AG04450 (cell line): Measurements from ENCODE around the gene SNX30. TPM values are rescaled to one million over a fixed set of nuclear protein-coding genes. Genes with fewer than 3 reads are reported as not detected.

ENCODE experiments used
- CTCF ChIA-PET: fragments of 300-600, 350-600 bp; formaldehyde crosslinking; extraction: SDS; loops from one replicate; lab custom pipeline; 2022; ENCODE audit warnings: antibody characterized with exemption, inconsistent platforms; lab: Charles Lee
- POLR2A ChIA-PET: fragments of 350-600 bp; formaldehyde crosslinking; extraction: SDS; loops from one replicate; lab custom pipeline; 2021; ENCODE audit warnings: antibody characterized with exemption, inconsistent platforms; lab: Yijun Ruan, JAX
- DNase-seq: peaks from one replicate; pipeline ENCODE4 v3.0.0-alpha.2; 2011; ENCODE audit warnings: low read depth, low spot score
- H3K27ac ChIP-seq: one replicate; pipeline ENCODE4 v1.5.1; 2012; ENCODE audit warnings: low read depth, low read length, control low read depth
- H3K27me3 ChIP-seq: one replicate; pipeline ENCODE4 v1.6.0; 2012; ENCODE audit warnings: low read length; ENCODE audit not compliant: control insufficient read depth, insufficient read depth
- H3K4me3 ChIP-seq: 2 replicates; pipeline ENCODE4 v1.5.1; 2011; ENCODE audit warnings: mild to moderate bottlenecking, low read depth, low read length, control low read depth
- H3K9me3 ChIP-seq: 2 replicates; pipeline ENCODE4 v1.5.1; 2012; ENCODE audit warnings: low read length; ENCODE audit not compliant: control insufficient read depth, insufficient read depth
- CTCF ChIP-seq: IDR thresholded peaks from 2 replicates; pipeline ENCODE4 v1.5.1; 2011; ENCODE audit warnings: low read depth, low read length, control low read depth, inconsistent platforms
- polyA plus RNA-seq: library from polyadenylated mRNA; depleted of rRNA; stranded (reverse); fragments of >200 nt; gene quantifications from 2 replicates; pipeline ENCODE4 v1.2.3, GENCODE V29; 2011

The SNX30 gene
- polyA plus RNA-seq, 1 experiment = 11.5 TPM

- Histone ChIP-seq H3K9me3 (peaks cover 8% of the 10 kb centered on the region), H3K27me3 (no peaks in the 10 kb centered on the region), H3K27ac (peak overlapping the region; percentile 47), H3K4me3 (no peak overlapping the region)
- POLR2A ChIA-PET = no interaction called here
- peak; percentile 44 for DNase-seq
- CTCF ChIA-PET = no interaction called here
- TF ChIP-seq CTCF = no peak
These were observed 116.9 kb downstream of the SNX30 start for GRCh38 chr9:112867275-112867991.

GRCh38 chr9:112868461-112868860 lies 117.9 kb downstream of the SNX30 start:
- Histone ChIP-seq H3K4me3 (no peak overlapping the region), H3K9me3 (peaks cover 8% of the 10 kb centered on the region), H3K27me3 (no peaks in the 10 kb centered on the region), H3K27ac (no peak overlapping the region)
- DNase-seq = no peak
- no peak for TF ChIP-seq CTCF
- ChIA-PET CTCF (interaction anchor here (1.6 kb wide), 1 partner anchor 35 kb away, joined by 8 read pairs; no protein-coding TSS in a partner anchor), POLR2A (no interaction called here)

- Histone ChIP-seq H3K9me3 (peaks cover 8% of the 10 kb centered on the region), H3K27ac (no peak overlapping the region), H3K27me3 (no peaks in the 10 kb centered on the region), H3K4me3 (no peak overlapping the region)
- no peak for TF ChIP-seq CTCF
- ChIA-PET POLR2A (no interaction called here), CTCF (interaction anchor here (0.6 to 1.6 kb wide), 2 partner anchors 34 to 141 kb away, joined by 4 to 8 read pairs; no protein-coding TSS in a partner anchor)
- no peak for DNase-seq
These were observed 118.5 kb downstream of the SNX30 start for GRCh38 chr9:112869041-112869529.

- DNase-seq = no peak
- TF ChIP-seq CTCF = no peak
- POLR2A ChIA-PET = no interaction called here
- Histone ChIP-seq H3K4me3 (no peak overlapping the region), H3K27me3 (no peaks in the 10 kb centered on the region), H3K9me3 (peaks cover 8% of the 10 kb centered on the region), H3K27ac (no peak overlapping the region)
- CTCF ChIA-PET = interaction anchor here (0.6 to 1.3 kb wide), 2 partner anchors 33 to 141 kb away, joined by 4 read pairs; no protein-coding TSS in a partner anchor
These were observed 119.4 kb downstream of the SNX30 start for GRCh38 chr9:112869917-112870316.

GRCh38 chr9:112870556-112870955 lies 120.0 kb downstream of the SNX30 start:
- no peak overlapping the region for H3K27ac ChIP-seq
- H3K27me3 ChIP-seq = no peaks in the 10 kb centered on the region
- ChIA-PET CTCF (interaction anchor here (1.3 kb wide), 1 partner anchor 32 kb away, joined by 4 read pairs; no protein-coding TSS in a partner anchor), POLR2A (no interaction called here)
- no peak for DNase-seq
- TF ChIP-seq CTCF = no peak
- H3K9me3 ChIP-seq = peaks cover 8% of the 10 kb centered on the region
- H3K4me3 ChIP-seq = no peak overlapping the region
